Liver (tissue), 3 donors: Measurements from ENCODE around the gene CYTL1.

ENCODE experiments used
- GABPA ChIP-seq, 2 donors: IDR thresholded peaks in 1 of 2; conservative IDR thresholded peaks in 1 of 2; 2 replicates each; pipeline ENCODE4 v1.6.1; 2016; ENCODE audit warnings: antibody characterized with exemption in 2 of 2, mild to moderate bottlenecking in 1 of 2, moderate library complexity in 1 of 2
- SP1 ChIP-seq: IDR thresholded peaks from 2 replicates; pipeline ENCODE4 v1.6.1; 2018; ENCODE audit warnings: antibody characterized with exemption, mild to moderate bottlenecking
- TF ChIP-seq, protein P1 (sequence below): fragments of 150-350 bp; IDR thresholded peaks from 2 replicates; pipeline ENCODE4 v1.5.1; 2017; ENCODE audit warnings: improper control_type of control experiment, low read depth, low read length; ENCODE audit not compliant: missing input control
- donor health status: healthy.
- donor health status: healthy.

GRCh38 chr4:4994312-4995097 lies 24.8 kb downstream of the CYTL1 start:
- TF ChIP-seq, protein P1, sequence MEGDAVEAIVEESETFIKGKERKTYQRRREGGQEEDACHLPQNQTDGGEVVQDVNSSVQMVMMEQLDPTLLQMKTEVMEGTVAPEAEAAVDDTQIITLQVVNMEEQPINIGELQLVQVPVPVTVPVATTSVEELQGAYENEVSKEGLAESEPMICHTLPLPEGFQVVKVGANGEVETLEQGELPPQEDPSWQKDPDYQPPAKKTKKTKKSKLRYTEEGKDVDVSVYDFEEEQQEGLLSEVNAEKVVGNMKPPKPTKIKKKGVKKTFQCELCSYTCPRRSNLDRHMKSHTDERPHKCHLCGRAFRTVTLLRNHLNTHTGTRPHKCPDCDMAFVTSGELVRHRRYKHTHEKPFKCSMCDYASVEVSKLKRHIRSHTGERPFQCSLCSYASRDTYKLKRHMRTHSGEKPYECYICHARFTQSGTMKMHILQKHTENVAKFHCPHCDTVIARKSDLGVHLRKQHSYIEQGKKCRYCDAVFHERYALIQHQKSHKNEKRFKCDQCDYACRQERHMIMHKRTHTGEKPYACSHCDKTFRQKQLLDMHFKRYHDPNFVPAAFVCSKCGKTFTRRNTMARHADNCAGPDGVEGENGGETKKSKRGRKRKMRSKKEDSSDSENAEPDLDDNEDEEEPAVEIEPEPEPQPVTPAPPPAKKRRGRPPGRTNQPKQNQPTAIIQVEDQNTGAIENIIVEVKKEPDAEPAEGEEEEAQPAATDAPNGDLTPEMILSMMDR = no peak
- TF ChIP-seq GABPA (IDR thresholded peaks at IDR 0.05 in 1 of 2, conservative IDR thresholded peaks at IDR 0.05 in 1 of 2) = no peak
- no peak for TF ChIP-seq SP1
